IPS-11a (cell line): ENCODE data around the gene SLC16A3.
"Not testable (repeated sequence)": the region's sequence is repeated elsewhere in the genome, so short reads cannot be mapped to it uniquely, and the experiment has no call there.

Experiments used
- H3K4me3 ChIP-seq: one replicate; pipeline ENCODE4 v1.5.1; 2013; ENCODE audit warnings: low read depth, low read length, control low read depth

Gene SLC16A3

DNA sequence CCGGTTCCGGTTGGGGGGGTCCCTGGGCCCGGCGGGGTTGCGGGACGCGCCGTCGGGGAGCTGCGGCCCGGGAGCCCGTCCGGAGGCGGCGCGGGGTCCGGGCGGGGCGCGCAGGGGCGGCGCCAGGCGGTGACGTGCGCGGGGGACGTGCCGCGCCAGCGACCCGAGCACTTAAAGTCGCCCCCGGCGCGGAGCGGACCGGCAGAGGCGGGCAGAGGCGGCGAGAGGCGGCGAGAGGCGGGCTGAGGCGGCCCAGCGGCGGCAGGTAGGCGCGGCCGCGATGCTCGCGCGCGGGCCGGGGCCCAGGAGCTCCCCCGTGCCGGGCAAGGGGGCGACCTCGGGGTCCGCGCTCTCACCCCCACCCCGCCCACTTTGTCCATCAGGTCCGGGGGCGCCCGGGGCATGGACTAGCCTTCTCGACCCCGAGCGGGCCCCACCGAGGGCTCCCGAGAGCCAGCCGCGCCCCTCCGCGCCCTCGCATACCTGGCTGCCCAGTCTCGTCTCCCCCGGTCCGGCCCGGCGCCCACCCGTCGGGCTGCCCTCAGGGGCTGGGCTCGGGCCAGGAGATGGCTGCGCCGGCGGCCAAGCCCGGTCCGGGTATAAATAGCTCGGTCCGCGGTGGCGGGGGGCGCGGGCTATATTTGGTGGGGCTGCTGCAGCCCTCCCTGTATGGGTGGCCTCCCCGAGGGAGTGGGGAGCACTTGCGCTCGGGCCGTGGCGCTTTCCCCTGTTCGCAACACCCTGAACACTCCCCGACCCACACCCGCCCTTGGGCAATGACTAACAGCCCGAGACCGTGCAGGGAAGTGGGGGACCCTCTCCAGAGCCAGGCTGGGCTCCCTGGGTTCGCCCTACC lies at the start of gene SLC16A3:
SLC16A3 (plus strand) TSS at position 201 of the 856 bp plus-strand sequence. CDS start 6,967 bp downstream, outside the sequence.
- H3K4me3 ChIP-seq: peak within 1 kb of the TSS; percentile 27

DNA sequence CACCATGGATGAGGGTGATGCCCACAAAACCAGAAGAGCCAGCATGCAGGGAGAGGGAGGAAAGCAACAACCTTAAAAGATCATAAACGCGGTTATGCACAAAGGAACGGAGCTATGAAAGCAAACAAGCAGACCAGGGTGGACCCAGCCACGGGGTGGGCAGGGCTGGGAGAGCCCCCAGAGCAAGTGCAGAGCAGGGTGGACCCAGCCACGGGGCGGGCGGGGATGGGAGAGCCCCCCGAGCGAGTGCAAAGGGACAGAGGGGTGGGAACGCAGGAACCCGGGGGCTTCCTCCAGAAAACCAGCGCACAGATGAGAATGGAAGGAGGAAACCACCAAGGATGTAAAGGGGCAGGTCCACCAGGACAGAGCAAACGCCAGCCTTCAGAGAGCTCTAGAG lies 49.4 kb upstream of the SLC16A3 start:
- no peak overlapping the region for H3K4me3 ChIP-seq

DNA sequence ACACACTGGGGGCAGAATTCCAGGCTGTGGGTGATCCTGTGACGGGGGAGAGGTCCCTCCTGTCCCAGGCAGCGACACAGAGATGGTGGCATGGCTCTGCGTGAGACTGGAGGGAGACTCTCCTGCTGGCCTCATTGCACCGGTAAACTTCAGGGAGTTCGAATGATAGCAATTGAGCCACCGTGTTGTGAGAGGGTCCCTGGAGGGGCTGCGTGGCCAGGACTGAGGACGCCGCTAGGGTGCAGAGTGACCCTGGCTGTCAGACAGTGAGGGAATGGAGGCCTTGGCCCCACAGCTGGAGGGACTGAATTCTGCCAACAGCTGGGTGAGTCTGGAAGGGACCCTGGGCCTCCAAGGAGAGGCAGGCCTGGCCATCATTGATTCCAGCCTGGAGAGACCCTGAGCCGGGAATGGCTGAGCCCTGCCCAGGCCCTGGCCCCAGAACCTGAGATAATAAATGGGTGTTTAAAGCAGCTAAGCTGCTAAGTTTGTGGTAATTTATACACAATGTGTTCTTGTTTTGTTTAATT lies 48.8 kb upstream of the SLC16A3 start:
- H3K4me3 ChIP-seq: no peak overlapping the region

DNA sequence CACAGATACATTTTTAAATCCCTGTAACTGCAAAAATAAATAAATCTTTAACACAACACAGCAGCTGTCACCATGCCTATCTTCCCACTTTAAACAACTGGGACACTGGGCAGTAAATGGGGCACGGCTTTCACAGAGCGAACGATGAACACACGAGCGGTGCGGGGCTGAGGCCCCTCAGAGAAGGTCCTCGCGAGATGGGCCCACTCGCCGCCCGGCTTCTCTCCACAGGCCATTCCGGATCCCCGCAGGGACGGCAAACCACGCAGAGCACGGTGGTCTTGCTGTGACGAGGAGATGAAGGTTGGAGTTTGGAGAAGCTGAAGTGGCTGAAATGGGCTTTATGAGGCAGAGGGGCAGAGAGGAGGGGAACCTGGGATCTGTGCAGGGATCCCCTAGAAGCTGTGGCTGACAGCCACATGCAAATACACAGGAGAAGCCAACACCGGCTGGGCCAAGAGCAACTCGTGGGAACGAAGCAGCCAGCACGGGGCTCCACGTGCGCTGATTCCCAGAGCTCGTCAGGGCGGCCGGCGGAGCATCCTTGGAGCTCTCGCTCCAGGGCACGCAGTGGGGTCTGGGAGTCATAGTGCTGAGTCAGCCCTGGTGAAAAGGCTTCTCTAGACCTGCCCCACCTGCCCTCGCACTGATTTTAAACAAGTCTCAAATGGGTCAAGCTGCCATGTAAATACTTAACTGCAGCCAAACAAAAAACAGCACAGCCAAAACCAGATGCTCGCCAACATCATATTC lies 47.9 kb upstream of the SLC16A3 start:
- no peak overlapping the region for H3K4me3 ChIP-seq

DNA sequence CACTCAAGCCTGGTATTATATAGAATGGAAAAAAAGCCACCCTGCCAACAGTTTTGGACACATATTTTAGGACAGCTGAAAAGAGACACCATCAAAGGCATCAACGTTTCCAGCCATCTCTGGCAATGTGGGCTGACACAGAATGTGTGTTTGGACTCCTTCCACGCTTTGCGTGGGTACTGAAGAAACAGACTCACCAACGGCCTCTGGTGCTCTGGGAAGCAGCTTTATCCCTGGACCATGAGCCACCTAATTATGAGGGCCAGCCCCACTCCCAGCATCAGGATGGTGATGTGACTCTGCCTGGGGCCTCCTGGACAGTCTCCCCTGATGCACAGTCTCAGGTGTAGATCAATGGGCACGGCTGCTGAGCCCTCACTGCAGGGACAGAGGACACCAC lies 44.1 kb upstream of the SLC16A3 start:
- no peak overlapping the region for H3K4me3 ChIP-seq

DNA sequence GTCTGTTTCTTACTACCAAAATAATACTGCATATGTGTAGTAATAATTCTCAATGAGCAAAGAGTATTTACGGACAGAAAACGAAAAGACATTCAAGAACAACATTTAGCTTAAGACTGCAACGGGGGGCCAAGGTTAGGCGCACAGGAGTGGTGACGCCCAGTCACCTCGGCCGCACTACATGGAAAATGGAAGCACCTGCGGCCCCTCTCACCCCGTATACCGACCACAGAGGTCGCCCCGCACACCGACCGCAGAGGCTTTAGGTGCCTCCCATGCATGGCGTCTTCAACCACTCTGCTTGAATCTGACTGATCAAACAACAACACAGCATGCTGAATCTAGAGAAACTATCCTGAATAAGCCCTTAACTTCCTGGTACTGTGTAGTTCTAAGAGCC lies 42.6 kb upstream of the SLC16A3 start:
- H3K4me3 ChIP-seq: no peak overlapping the region

DNA sequence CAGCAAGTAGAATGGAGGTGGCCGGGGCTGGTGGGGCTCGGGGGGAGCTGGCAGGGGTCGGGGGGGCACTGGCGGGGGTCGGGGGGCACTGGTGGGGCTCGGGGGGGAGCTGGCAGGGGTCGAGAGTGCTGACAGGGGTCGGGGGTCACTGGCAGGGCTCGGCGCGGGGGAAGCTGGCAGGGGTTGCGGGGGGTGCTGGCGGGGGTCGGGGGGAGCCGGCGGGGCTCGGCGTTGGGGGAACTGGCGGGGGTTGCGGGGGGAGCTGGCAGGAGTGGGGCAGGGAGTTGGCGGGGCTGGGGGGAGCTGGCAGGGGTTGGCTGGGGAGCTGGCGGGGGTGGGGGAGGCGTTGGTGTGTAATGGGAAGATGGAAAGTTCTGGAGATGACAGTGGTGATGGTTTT lies 41.3 kb upstream of the SLC16A3 start:
- no peak overlapping the region for H3K4me3 ChIP-seq

DNA sequence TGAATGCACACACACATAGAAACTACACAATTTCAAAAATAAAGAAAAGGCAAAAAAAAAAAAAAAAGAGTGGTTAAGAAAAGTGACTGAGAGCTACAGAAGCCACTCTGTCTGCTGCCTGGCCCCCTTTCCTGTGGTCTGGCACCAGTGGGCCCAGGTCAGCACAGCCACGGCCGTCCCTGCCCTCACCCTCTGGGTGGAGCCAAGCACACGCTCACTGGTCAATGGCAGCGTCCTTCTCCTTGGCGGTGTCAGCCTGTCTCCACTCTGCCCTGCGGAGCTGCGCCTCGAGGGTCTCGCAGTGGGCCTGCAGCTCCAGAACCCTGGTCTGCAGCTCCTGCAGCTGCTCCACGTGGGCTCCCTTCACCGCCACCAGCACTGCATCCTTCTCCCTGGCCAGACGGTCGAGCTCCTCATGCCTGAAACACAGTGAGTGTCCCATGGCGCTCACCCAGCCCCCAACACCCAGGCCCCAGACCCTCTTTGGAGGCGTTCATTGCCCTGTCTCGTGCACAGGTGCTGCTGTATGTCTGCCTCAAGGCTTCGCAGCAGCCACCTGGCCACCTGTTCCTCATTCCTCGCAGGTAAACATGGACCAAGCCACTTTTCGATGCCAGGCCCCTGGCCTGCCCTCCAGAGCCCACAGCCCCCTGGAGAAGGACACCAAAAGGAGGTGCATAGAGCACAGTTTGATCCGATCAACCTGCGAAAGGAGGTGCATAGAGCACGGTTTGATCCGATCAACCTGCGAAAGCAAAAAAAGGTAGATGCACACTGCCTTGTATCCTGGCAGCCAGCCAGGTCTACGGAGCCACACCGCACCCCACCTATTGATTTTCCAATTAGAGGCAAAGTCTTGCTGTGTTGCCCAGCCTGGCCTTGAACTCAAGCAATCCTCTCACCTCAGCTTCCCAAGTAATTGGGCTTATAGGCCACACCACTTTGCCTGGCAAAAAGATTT lies 40.6 kb upstream of the SLC16A3 start:
- no peak overlapping the region for H3K4me3 ChIP-seq

DNA sequence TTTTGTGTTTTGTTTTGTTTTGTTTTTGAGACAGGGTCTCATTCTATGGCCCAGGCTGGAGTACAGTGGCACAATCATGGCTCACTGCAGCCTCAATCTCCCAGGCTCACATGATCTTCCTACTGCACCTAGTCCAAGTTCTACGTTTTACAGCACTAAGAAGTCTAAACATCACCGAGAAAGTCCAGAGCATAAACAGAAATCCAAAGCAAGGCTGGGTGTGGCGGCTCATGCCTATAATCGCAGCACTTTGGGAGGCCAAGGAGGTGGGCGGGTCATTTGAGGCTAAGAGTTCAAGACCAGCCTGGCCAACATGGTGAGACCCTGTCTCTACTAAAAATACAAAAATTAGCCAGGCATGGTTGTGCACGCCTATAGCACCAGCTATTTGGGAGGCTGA lies 35.8 kb upstream of the SLC16A3 start:
- not testable (repeated sequence) for H3K4me3 ChIP-seq

DNA sequence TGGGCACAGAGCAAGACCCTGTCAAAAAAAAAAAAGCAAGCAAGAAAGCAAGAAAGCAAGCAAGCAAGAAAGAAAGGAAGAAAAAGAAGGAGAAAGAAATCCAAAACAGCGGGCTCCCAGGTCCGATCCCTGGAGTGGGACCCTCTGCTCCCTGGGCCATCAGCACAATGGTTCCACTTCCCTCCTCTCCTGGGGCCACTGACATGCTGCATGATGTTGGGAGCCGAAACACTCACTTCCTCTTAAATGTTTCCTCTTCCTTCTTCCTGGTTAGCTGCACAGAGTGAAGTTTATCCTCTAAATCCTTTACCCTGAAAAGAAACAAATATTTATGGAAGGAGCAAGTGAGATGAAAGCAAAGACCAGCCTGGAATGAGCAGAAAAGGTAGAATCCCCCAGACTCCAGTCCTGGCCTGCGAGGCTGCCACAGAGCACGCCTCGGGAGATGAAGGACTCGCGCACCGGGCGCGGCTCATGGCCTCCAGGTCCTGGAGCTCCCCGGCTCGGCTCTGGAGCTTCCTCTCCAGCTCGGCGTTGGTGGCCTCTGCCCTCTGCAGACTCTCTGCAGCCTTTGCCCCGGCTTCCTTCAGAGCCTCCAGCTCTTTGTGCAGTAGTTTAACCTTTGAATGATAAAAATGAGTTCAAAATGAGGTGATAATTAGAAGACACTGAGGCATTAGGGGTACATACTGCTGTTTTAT lies 35.2 kb upstream of the SLC16A3 start:
- no peak overlapping the region for H3K4me3 ChIP-seq

DNA sequence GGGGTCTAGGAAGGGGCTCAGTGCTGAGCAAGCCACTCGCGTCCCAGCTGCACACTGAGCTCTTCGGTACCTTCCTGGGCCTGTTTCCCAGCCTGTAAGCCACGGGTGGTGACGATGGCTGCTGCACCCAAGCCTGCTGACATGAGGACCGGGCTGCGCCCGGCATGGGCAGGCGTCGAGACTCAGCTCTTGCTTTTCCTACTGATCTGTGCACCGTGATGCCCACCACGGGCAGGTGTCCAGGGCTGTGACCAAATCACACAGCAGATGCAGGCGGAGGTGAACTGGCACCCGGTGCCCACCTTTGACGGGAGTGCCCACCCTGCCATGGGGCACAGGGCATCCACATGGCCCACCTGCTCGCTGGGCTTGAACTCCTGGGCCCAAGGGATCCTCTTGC lies 34.1 kb upstream of the SLC16A3 start:
- no peak overlapping the region for H3K4me3 ChIP-seq

DNA sequence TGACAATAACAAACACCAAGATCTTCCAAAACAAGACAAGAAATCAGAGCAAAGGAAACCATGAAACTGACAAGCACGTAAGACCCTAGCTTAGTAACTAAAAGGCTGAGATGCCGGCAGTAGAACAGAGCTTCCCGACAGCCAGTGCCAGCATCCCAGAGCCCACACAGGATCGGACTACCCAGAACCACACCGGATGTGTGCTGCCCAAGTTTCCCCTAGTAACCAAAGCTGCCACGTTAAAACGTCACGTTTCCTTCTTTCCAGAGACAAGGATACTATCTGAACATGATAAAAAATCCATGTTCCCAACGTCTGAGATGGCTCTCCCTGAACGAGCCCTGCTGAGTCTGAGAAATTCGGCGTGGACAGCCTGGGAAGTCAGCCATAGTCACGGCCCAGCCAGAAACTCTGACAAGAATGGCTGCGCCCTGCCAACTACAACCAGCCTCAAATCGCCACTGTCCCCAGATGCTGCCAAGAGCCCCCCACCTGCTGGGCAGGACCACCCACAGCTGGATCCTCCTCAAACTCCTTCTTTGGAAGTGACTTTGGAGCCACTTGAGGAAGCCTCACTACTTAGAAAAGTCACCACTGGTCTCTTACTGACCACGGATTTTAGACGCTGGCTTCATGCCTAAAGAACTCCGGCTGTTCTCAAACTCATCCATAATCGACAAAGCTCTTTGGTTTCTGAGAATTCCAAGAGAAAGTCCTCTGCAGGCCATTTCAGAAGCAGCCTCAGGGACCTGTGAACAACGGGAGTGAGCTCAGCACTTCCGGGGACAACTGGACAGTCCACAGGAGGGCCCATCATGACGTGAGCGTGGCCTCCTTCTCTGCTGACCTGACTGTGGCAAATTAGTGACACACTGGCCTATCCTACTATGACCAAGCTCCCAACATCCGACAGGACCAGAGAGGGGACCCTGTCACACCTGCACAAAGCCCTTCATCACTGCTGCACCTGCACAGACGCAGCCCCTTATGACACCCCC lies 32.9 kb upstream of the SLC16A3 start:
- no peak overlapping the region for H3K4me3 ChIP-seq

DNA sequence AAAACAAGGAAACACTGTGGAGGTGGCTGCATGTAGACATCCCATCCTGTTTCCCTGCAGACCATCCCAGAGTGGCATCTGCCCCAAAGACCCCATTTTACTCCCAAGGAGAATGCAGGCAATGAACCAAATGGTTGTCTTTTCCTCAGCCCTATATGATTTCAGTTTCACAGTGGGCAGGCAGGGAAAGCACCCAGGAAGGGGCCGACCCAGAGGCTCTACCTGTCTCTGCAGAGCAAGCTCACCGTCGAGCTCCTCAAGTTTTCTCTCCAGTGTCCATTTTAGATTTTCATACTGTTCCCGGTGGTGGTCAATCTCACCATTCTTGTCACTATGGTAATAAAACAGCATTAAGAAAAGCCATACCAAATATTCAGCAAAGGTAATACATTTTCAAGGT lies 30.8 kb upstream of the SLC16A3 start:
- no peak overlapping the region for H3K4me3 ChIP-seq

DNA sequence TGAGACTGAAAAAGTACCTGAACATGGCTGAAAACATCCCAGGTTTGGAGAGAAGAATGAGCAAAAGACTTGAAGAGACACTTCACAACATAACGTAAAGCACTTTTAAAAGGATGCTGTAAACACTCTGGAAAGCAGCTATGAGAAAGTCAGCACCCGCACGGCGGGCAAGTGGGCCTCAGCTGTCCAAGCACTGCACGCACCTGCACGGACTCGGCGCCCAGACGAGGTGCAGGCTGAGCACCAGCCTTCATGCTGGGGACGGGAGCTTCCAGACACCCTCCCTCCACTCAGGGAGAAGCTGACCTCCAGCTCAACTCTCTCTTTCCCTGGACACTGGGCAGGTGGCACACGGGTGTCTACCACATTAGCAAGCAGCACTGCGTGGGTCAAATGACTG lies 29.3 kb upstream of the SLC16A3 start:
- no peak overlapping the region for H3K4me3 ChIP-seq

DNA sequence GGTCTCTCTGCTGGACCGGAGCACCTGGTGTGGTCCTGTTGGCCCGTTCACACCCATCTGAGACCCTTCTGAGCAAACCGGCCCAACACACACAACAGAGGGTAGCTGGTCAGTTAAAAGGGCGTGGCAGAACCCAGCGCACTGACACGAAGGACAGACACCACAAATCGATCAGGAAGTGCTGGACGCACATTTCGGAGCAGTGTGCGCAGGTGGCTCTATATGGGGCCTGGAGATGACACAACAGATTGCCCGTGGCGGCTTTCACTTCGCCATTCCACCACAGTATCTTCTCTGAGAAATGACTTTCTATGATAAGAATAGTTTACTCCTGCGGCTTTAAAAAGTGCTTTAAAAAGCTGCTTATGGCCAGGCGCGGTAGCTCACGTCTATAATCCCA lies 28.7 kb upstream of the SLC16A3 start:
- no peak overlapping the region for H3K4me3 ChIP-seq

DNA sequence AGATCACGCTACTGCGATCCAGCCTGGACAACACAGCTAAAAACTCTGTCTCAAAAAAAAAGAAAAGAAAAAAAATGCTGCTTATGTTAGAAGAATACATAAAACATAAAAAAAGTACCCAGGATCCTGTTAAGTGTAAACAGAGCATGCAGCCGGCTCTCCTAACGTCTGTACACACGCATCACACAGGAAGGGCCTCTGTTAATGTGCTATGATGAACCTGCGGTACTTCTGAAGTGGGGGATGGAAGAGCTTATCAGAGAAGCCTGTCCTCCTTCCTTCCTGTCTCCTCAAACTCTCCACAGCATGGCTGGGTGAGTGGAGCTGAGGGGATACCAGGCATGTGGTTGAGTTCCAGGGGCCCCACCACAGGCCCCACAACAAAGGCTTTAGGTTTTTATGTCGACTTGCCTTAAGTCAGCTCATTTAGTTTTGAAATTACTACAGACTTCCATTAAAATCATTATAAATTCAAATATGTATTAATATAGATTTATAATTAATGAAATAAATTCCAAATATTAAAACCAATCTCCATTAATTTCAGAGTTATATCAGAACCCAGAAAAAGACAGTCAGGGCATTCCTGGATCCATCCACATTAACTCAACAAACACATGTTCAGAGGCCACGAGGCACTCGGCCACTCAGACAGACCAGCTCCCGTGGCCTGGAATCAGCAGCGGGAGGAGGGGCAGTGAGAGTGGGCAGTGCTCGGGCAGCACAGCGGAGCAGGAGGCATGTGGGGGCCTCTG lies 27.9 kb upstream of the SLC16A3 start:
- H3K4me3 ChIP-seq: no peak overlapping the region

DNA sequence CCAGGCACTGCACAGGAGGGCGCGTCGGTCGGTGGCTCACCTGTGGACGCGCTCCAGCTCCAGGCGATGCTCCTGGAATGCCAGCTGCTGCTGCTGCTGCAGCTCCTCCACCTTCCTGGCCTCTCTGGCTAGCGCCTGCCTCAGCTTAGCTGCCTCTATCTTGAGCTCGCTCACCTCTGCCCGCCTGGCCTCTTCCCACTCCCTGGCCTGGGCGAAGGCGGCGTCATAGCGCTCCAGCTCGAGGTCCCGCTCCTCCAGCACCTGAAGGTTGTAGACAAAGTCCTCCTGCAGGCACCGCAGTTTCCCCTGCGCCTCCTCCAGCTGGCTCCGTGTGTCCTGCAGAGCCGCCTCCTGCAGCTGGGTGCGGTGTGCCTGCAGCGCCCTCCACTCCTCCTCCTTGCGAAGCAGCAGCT lies 27.3 kb upstream of the SLC16A3 start:
- H3K4me3 ChIP-seq: no peak overlapping the region

DNA sequence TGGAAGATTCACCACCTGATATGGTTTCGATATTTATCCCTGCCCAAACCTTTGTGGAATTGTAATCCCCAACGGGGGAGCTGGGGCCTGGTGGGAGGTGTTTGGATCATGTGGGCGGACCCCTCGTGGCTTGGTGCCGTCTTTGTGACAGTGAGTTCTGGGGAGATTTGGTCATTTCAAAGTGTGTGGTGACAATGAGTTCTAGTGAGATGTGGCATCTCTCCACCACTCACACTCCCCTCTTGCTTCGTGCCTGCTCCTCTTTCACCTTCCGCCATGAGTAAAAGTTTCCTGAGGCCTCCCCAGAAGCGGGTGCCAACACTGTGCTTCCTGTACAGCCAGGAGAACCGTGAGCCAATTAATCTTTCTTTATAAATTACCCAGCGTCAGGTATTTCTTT lies 25.9 kb upstream of the SLC16A3 start:
- no peak overlapping the region for H3K4me3 ChIP-seq
